Loucy (cell line): ENCODE data around the gene TAF1B.

Experiments used
- H2AFZ ChIP-seq: fragments of 200-600 bp; sonication (generic); 2 replicates; pipeline ENCODE4 v1.6.0; 2016; ENCODE audit warnings: antibody characterized with exemption, mild to moderate bottlenecking, low read length, moderate library complexity
- H3F3A ChIP-seq: fragments of 200-600 bp; 2 replicates; pipeline ENCODE4 v1.6.0; 2016; ENCODE audit warnings: antibody characterized with exemption, low read depth, mild to moderate bottlenecking
- H3K27me3 ChIP-seq: fragments of 200-600 bp; sonication (generic); 2 replicates; pipeline ENCODE4 v1.6.1; 2014; ENCODE audit warnings: low read length, mild to moderate bottlenecking; ENCODE audit not compliant: insufficient read depth, poor library complexity, severe bottlenecking
- H3K36me3 ChIP-seq: fragments of 200-600 bp; sonication (generic); 2 replicates; pipeline ENCODE4 v1.6.1; 2016; ENCODE audit warnings: low read length; ENCODE audit not compliant: insufficient read depth
- H3K4me1 ChIP-seq: fragments of 200-600 bp; sonication (generic); 2 replicates; pipeline ENCODE4 v1.5.1; 2014; ENCODE audit warnings: low read length, mild to moderate bottlenecking; ENCODE audit not compliant: insufficient read depth, poor library complexity, severe bottlenecking
- H3K4me2 ChIP-seq: fragments of 200-600 bp; sonication (generic); 2 replicates; pipeline ENCODE4 v1.6.0; 2014; ENCODE audit warnings: antibody characterized with exemption, low read length, low read depth, mild to moderate bottlenecking; ENCODE audit not compliant: poor library complexity, severe bottlenecking
- H3K4me3 ChIP-seq: fragments of 200-600 bp; sonication (generic); 2 replicates; pipeline ENCODE4 v1.5.1; 2014; ENCODE audit warnings: low read length, mild to moderate bottlenecking, mixed read lengths; ENCODE audit not compliant: poor library complexity, severe bottlenecking
- H3K79me2 ChIP-seq: fragments of 200-600 bp; sonication (generic); 2 replicates; pipeline ENCODE4 v1.6.1; 2014; ENCODE audit warnings: low read length; ENCODE audit not compliant: insufficient read depth
- H3K9ac ChIP-seq: fragments of 200-600 bp; sonication (generic); 2 replicates; pipeline ENCODE4 v1.6.0; 2014; ENCODE audit warnings: mild to moderate bottlenecking, low read depth, low read length, moderate library complexity; ENCODE audit not compliant: poor library complexity, severe bottlenecking
- H3K9me2 ChIP-seq: fragments of 200-600 bp; sonication (generic); replicated peaks from 2 replicates; pipeline ENCODE4 v1.6.1; 2016; ENCODE audit warnings: low read depth, low read length, mixed read lengths
- H3K9me3 ChIP-seq: fragments of 200-600 bp; sonication (generic); 2 replicates; pipeline ENCODE4 v1.6.1; 2014; ENCODE audit warnings: mild to moderate bottlenecking, antibody characterized with exemption, low read length, low read depth; ENCODE audit not compliant: insufficient read depth
- H4K20me1 ChIP-seq: fragments of 200-600 bp; sonication (generic); 2 replicates; pipeline ENCODE4 v1.6.0; 2014; ENCODE audit warnings: antibody characterized with exemption, low read length, mild to moderate bottlenecking; ENCODE audit not compliant: insufficient read depth, poor library complexity, severe bottlenecking
- EZH2phosphoT487 ChIP-seq: fragments of 200-600 bp; IDR thresholded peaks from 2 replicates; pipeline ENCODE4 v1.6.1; 2018; ENCODE audit warnings: antibody characterized with exemption, mild to moderate bottlenecking, moderate library complexity, borderline replicate concordance
- TF ChIP-seq, protein P1 (sequence below): fragments of 200-600 bp; sonication (generic); conservative IDR thresholded peaks from 2 replicates; pipeline ENCODE4 v1.5.1; 2014; ENCODE audit warnings: mild to moderate bottlenecking, antibody characterized with exemption, low read length

The TAF1B gene

DNA sequence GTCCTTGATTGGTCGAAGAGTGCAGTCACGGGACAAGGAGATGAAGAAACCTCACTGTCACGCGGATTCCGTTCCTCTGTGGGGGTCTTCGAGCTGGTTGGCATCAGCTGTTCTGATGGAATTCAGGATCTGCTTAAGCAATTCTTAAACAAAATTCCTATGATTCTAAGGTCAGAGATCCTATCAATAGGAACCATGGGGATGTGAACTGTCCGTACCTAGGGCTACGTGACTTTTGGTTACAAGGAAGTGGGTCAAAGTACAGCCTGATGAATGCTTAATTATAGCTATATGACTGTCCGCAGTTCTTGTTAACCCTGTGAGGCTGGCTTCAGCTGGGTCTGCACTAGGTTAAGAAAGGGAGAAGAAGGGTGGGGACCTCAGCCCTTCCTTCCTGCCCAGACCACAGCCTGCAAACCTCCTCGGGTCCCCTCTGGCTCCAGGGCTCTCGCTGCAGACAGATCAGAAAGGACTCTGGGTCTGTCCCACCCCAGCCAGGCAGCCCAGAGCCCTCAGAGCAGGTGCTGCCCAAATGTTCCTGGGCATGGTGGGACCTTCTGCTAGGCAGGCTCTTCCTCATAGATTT lies 44.2 kb upstream of the TAF1B start:
- H3K9me2 ChIP-seq, result no peaks in the 10 kb centered on the region
- H3K36me3 ChIP-seq, result no peaks in the 10 kb centered on the region
- H2AFZ ChIP-seq, result peak overlapping the region; percentile 91
- TF ChIP-seq, protein P1, sequence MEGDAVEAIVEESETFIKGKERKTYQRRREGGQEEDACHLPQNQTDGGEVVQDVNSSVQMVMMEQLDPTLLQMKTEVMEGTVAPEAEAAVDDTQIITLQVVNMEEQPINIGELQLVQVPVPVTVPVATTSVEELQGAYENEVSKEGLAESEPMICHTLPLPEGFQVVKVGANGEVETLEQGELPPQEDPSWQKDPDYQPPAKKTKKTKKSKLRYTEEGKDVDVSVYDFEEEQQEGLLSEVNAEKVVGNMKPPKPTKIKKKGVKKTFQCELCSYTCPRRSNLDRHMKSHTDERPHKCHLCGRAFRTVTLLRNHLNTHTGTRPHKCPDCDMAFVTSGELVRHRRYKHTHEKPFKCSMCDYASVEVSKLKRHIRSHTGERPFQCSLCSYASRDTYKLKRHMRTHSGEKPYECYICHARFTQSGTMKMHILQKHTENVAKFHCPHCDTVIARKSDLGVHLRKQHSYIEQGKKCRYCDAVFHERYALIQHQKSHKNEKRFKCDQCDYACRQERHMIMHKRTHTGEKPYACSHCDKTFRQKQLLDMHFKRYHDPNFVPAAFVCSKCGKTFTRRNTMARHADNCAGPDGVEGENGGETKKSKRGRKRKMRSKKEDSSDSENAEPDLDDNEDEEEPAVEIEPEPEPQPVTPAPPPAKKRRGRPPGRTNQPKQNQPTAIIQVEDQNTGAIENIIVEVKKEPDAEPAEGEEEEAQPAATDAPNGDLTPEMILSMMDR, result no peak
- TF ChIP-seq EZH2phosphoT487, result no peak
- peaks cover 14% of the 10 kb centered on the region for H3K4me1 ChIP-seq
- no peaks in the 10 kb centered on the region for H3K79me2 ChIP-seq
- peak overlapping the region; percentile 70 for H3K4me3 ChIP-seq
- no peaks in the 10 kb centered on the region for H3K27me3 ChIP-seq
- no peaks in the 10 kb centered on the region for H3F3A ChIP-seq
- H3K4me2 ChIP-seq, result peak overlapping the region; percentile 97
- H3K9me3 ChIP-seq, result no peaks in the 10 kb centered on the region
- H4K20me1 ChIP-seq, result no peaks in the 10 kb centered on the region
- H3K9ac ChIP-seq, result peak overlapping the region; percentile 69

DNA sequence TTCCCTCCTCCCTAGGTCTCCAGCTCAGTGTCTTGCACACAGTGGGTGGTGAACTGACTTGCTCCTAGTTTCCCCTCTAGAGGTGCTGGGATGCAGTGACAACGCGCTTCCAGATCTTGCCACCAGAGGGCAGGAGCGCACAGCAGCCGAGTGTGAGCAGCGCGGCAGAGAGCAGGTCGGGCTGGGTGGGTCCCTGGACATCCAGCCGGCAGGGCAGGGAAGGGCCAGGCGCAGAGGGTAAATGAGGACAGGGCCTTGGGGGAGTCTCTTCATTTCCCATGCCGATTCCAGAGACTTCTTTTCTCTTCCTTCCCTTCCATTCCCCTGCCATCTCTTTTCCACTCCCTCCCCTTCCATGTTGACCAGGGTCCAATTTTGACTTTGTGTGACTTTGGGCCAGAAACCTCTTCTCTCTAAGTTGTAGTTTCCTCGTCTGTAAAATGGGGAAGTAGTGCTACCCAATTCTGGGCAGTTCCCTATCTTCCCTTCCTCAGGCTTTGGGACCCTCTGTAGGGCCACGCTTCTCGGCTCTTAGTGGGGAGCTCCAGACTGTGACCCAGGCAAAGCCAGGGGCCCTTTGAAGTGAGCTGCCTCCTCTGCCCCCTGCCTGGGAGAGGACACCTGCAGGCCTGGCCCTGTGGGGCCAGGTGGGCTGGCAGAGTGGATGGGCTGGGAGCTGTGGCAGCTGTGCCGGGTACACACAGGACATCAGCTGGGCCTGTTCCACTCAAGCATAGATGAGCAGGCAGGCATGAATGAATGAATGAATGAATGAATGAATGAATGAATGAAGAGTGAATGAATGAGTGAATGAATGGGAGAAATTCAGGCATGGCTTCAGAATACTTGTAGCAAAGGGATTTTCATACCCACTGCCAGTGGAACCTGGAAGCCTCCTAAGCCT lies 43.3 kb upstream of the TAF1B start:
- Histone ChIP-seq H4K20me1 (no peaks in the 10 kb centered on the region), H3K9me3 (no peaks in the 10 kb centered on the region), H3K36me3 (no peaks in the 10 kb centered on the region), H3K4me1 (peaks cover 14% of the 10 kb centered on the region), H3F3A (no peaks in the 10 kb centered on the region), H3K27me3 (no peaks in the 10 kb centered on the region), H3K79me2 (no peaks in the 10 kb centered on the region), H3K4me3 (peak overlapping the region; percentile 70), H3K4me2 (peak overlapping the region; percentile 97), H2AFZ (peak overlapping the region; percentile 91), H3K9me2 (no peaks in the 10 kb centered on the region), H3K9ac (peak overlapping the region; percentile 69)
- TF ChIP-seq, protein P1, result peak; percentile 99
- no peak for TF ChIP-seq EZH2phosphoT487

DNA sequence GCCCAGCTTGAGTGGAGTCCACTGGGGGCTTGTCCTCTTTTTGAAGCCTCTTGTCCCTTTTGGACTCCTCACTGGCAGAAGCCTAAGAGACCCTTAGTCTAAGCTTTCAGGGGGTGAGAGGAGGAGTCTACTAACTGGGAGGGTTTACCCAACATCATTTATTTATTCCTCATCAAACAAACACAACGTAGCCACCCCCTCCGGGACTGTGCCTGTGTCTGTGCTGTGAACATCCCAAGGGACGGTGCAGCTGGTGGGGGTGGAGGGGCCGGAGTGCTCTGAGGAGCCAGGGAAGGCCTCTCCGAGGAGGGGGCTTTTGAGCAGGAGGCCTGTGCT lies 42.7 kb upstream of the TAF1B start:
- Histone ChIP-seq H3K4me2 (no peak overlapping the region), H4K20me1 (no peaks in the 10 kb centered on the region), H3K4me1 (peaks cover 14% of the 10 kb centered on the region), H3K4me3 (no peak overlapping the region), H3F3A (no peaks in the 10 kb centered on the region), H3K9me3 (no peaks in the 10 kb centered on the region), H2AFZ (no peak overlapping the region), H3K9me2 (no peaks in the 10 kb centered on the region), H3K27me3 (no peaks in the 10 kb centered on the region), H3K9ac (no peak overlapping the region), H3K79me2 (no peaks in the 10 kb centered on the region), H3K36me3 (no peaks in the 10 kb centered on the region)
- no peak for TF ChIP-seq EZH2phosphoT487
- TF ChIP-seq, protein P1, result no peak
